ENCODE results near the gene NAPSA. TPM values are rescaled to one million over a fixed set of nuclear protein-coding genes. Genes with fewer than 3 reads are reported as not detected.
A peak's percentile ranks its signal among the peaks of the same experiment; 100 is the strongest.

The NAPSA gene
- total and polyA plus RNA-seq, 9 of the 15 experiments (the other 6 are each of a cell fraction or from before 2014, with no cell fraction given), result 0.25 to 1.9 (median 0.69) TPM

DNA sequence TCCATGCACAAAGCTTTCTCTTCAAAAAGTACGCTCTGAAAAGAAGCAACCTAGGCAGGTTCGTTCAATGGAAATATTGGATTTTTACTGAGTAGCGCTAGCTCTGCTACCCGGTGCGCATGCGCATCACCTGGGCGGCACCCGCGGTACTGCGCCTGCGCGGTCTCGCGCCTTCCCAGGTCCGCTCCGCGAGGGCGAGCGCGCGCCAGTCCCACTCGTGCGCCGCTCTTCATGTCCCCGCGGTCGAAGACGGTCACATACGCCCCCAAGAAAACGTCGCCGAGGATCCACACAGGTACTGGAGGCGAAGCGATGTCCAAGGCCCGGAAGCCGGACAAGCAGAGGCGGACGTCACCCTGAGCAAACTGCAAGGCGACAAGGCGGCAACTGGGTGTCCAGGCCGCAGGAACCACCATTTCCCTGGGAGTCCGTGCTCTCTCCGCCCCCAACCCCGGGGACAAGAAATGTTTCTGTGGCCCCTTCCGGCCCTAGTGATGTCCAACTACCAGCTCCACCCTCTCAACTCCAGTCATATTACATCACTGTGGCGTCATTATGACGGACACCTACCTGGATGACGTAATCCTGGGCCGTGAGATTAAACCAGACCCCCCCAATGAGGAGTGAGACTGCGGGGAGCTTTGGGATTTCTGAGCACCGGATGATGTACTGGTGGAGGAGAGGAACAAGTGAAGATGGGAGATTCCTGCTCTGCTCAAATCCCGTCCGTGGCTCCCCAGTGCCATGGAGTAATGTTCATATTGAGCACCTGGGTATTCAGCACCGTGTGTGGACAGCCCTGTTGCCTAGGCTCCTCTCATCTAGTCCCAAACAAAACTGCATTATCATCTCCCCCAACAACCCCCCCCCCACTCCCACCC lies 31.5 kb downstream of the NAPSA start (continued):
- TF ChIP-seq, protein P1, sequence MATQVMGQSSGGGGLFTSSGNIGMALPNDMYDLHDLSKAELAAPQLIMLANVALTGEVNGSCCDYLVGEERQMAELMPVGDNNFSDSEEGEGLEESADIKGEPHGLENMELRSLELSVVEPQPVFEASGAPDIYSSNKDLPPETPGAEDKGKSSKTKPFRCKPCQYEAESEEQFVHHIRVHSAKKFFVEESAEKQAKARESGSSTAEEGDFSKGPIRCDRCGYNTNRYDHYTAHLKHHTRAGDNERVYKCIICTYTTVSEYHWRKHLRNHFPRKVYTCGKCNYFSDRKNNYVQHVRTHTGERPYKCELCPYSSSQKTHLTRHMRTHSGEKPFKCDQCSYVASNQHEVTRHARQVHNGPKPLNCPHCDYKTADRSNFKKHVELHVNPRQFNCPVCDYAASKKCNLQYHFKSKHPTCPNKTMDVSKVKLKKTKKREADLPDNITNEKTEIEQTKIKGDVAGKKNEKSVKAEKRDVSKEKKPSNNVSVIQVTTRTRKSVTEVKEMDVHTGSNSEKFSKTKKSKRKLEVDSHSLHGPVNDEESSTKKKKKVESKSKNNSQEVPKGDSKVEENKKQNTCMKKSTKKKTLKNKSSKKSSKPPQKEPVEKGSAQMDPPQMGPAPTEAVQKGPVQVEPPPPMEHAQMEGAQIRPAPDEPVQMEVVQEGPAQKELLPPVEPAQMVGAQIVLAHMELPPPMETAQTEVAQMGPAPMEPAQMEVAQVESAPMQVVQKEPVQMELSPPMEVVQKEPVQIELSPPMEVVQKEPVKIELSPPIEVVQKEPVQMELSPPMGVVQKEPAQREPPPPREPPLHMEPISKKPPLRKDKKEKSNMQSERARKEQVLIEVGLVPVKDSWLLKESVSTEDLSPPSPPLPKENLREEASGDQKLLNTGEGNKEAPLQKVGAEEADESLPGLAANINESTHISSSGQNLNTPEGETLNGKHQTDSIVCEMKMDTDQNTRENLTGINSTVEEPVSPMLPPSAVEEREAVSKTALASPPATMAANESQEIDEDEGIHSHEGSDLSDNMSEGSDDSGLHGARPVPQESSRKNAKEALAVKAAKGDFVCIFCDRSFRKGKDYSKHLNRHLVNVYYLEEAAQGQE (IDR thresholded peaks at IDR 0.05; ENCODE audit: borderline replicate concordance), result peak; percentile 57
- TF ChIP-seq, protein P1 (CRISPR knock-in tag; IDR thresholded peaks at IDR 0.05; ENCODE audit: low read depth), result no peak
- TF ChIP-seq SMARCC2 (IDR thresholded peaks at IDR 0.05; ENCODE audit: low read depth) (0 out of 2 replicates have a peak, but pooled peaks have one; percentile 37), DPF2 (IDR thresholded peaks at IDR 0.05) (peak; percentile 49), ZNF212 (CRISPR knock-in tag; IDR thresholded peaks at IDR 0.05) (peak; percentile 34; the same call in 1 of the 2 replicates), MCM5 (IDR thresholded peaks at IDR 0.05; ENCODE audit: low read depth) (no peak), MTA1 (IDR thresholded peaks at IDR 0.05; ENCODE audit: borderline replicate concordance) (peak; percentile 81), NBN (IDR thresholded peaks at IDR 0.05; ENCODE audit: low read depth) (peak; percentile 94), TEAD4 (IDR thresholded peaks at IDR 0.05; ENCODE audit: low read length) (peak; percentile 16; the same call in 1 of the 2 replicates), TEAD4 (CRISPR knock-in tag; IDR thresholded peaks at IDR 0.05; ENCODE audit: borderline replicate concordance) (no peak), KDM2B (CRISPR knock-in tag; IDR thresholded peaks at IDR 0.05) (peak; percentile 84; the same call in 1 of the 2 replicates), KLF1 (tag; IDR thresholded peaks at IDR 0.05) (peak; percentile 78; the same call in 1 of the 2 replicates), SRSF3 (IDR thresholded peaks at IDR 0.05; ENCODE audit: insufficient read depth, low read length) (no peak), ZNF324 (CRISPR knock-in tag; IDR thresholded peaks at IDR 0.05) (no peak), NFIC (IDR thresholded peaks at IDR 0.05) (0 out of 2 replicates have a peak, but pooled peaks have one; percentile 5)
- TF ChIP-seq, protein P2, sequence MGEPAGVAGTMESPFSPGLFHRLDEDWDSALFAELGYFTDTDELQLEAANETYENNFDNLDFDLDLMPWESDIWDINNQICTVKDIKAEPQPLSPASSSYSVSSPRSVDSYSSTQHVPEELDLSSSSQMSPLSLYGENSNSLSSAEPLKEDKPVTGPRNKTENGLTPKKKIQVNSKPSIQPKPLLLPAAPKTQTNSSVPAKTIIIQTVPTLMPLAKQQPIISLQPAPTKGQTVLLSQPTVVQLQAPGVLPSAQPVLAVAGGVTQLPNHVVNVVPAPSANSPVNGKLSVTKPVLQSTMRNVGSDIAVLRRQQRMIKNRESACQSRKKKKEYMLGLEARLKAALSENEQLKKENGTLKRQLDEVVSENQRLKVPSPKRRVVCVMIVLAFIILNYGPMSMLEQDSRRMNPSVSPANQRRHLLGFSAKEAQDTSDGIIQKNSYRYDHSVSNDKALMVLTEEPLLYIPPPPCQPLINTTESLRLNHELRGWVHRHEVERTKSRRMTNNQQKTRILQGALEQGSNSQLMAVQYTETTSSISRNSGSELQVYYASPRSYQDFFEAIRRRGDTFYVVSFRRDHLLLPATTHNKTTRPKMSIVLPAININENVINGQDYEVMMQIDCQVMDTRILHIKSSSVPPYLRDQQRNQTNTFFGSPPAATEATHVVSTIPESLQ (CRISPR knock-in tag; IDR thresholded peaks at IDR 0.05), result peak; percentile 99
- TF ChIP-seq, protein P3, sequence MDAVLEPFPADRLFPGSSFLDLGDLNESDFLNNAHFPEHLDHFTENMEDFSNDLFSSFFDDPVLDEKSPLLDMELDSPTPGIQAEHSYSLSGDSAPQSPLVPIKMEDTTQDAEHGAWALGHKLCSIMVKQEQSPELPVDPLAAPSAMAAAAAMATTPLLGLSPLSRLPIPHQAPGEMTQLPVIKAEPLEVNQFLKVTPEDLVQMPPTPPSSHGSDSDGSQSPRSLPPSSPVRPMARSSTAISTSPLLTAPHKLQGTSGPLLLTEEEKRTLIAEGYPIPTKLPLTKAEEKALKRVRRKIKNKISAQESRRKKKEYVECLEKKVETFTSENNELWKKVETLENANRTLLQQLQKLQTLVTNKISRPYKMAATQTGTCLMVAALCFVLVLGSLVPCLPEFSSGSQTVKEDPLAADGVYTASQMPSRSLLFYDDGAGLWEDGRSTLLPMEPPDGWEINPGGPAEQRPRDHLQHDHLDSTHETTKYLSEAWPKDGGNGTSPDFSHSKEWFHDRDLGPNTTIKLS (IDR thresholded peaks at IDR 0.05; ENCODE audit: borderline replicate concordance, low read depth), result peak; percentile 68; the same call in 1 of the 2 replicates

Data from K562 (cell line).